ENCODE data around the gene ZW10.

ZW10 gene

DNA sequence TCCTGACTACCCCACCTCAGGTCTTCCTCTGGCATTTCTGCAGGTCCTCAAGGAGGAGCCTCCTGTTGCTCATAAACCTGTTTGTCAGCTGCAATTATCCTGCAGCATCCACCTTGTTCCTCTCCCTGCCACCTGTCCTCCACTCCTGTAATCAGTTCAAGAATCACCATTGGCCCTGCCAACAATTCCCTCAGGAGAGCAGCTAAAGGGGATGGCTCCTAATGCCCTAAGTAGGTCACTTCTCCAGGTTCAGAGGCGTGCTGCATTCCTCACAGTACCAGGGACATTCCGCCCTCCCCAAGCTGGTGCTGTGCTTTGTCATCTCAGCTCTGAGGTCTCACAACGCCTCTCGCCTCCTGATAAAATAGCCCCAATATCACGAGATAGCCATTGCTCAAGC, 8.2 kb upstream of the ZW10 start:
- H3K36me3 ChIP-seq (ENCODE audit: insufficient read depth, low read length): no peaks in the 10 kb centered on the region
- H3K27ac ChIP-seq (ENCODE audit: low read depth, low read length, poor library complexity, severe bottlenecking): no peak overlapping the region
- TF ChIP-seq EZH2 (IDR thresholded peaks at IDR 0.05; ENCODE audit: borderline replicate concordance, low read length): no peak
- TF ChIP-seq, protein P1, sequence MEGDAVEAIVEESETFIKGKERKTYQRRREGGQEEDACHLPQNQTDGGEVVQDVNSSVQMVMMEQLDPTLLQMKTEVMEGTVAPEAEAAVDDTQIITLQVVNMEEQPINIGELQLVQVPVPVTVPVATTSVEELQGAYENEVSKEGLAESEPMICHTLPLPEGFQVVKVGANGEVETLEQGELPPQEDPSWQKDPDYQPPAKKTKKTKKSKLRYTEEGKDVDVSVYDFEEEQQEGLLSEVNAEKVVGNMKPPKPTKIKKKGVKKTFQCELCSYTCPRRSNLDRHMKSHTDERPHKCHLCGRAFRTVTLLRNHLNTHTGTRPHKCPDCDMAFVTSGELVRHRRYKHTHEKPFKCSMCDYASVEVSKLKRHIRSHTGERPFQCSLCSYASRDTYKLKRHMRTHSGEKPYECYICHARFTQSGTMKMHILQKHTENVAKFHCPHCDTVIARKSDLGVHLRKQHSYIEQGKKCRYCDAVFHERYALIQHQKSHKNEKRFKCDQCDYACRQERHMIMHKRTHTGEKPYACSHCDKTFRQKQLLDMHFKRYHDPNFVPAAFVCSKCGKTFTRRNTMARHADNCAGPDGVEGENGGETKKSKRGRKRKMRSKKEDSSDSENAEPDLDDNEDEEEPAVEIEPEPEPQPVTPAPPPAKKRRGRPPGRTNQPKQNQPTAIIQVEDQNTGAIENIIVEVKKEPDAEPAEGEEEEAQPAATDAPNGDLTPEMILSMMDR (IDR thresholded peaks at IDR 0.05; ENCODE audit: low read length): no peak

GRCh38 chr11:113779496-113779895, 6.0 kb upstream of the ZW10 start, which contains the start of gene CLDN25:
Gene CLDN25 (plus strand): TSS chr11:113779796. CDS start chr11:113779796, 0 bp downstream.
- Histone ChIP-seq H2AFZ (ENCODE audit: low read length) (no peak within 1 kb of the TSS), H4K20me1 (ENCODE audit: insufficient read depth, low read length) (no peaks in the 10 kb centered on the region), H3K27me3 (ENCODE audit: insufficient read depth, low read length) (no peaks in the 10 kb centered on the region), H3K4me2 (ENCODE audit: low read length) (no peak within 1 kb of the TSS), H3K27ac (ENCODE audit: low read depth, low read length, poor library complexity, severe bottlenecking) (no peak within 1 kb of the TSS), H3K36me3 (ENCODE audit: insufficient read depth, low read length) (no peaks in the 10 kb centered on the region), H3K9me3 (ENCODE audit: low read length) (no peaks in the 10 kb centered on the region), H3K4me1 (ENCODE audit: insufficient read depth, low read length, severe bottlenecking) (peaks cover 7% of the 10 kb centered on the region), H3K4me3 (ENCODE audit: low read depth, low read length, poor library complexity, severe bottlenecking) (no peak within 1 kb of the TSS), H3K79me2 (ENCODE audit: insufficient read depth, low read length) (no peaks in the 10 kb centered on the region), H3K9me2 (ENCODE audit: low read depth, low read length) (no peaks in the 10 kb centered on the region), H3K9ac (ENCODE audit: low read length) (no peak within 1 kb of the TSS), H3F3A (ENCODE audit: insufficient read depth, low read length) (no peaks in the 10 kb centered on the region)
- no peak for TF ChIP-seq EZH2 (IDR thresholded peaks at IDR 0.05; ENCODE audit: borderline replicate concordance, low read length)
- TF ChIP-seq, protein P1 (IDR thresholded peaks at IDR 0.05; ENCODE audit: low read length): no peak

More for the DNA sequence above, 8.2 kb upstream of the ZW10 start:
- Histone ChIP-seq H3K9ac (ENCODE audit: low read length) (no peak overlapping the region), H3K27me3 (ENCODE audit: insufficient read depth, low read length) (no peaks in the 10 kb centered on the region), H4K20me1 (ENCODE audit: insufficient read depth, low read length) (no peaks in the 10 kb centered on the region), H3F3A (ENCODE audit: insufficient read depth, low read length) (no peaks in the 10 kb centered on the region), H3K4me1 (ENCODE audit: insufficient read depth, low read length, severe bottlenecking) (peaks cover 7% of the 10 kb centered on the region), H3K4me3 (ENCODE audit: low read depth, low read length, poor library complexity, severe bottlenecking) (no peak overlapping the region), H3K9me2 (ENCODE audit: low read depth, low read length) (no peaks in the 10 kb centered on the region), H2AFZ (ENCODE audit: low read length) (no peak overlapping the region), H3K79me2 (ENCODE audit: insufficient read depth, low read length) (no peaks in the 10 kb centered on the region), H3K4me2 (ENCODE audit: low read length) (no peak overlapping the region), H3K9me3 (ENCODE audit: low read length) (no peaks in the 10 kb centered on the region)

- peaks cover 12% of the 10 kb centered on the region for H3K4me1 ChIP-seq (ENCODE audit: insufficient read depth, low read length, severe bottlenecking)
- H2AFZ ChIP-seq (ENCODE audit: low read length): no peak overlapping the region
- no peaks in the 10 kb centered on the region for H3K9me2 ChIP-seq (ENCODE audit: low read depth, low read length)
- H3K4me3 ChIP-seq (ENCODE audit: low read depth, low read length, poor library complexity, severe bottlenecking): no peak overlapping the region
- no peaks in the 10 kb centered on the region for H3K9me3 ChIP-seq (ENCODE audit: low read length)
- no peaks in the 10 kb centered on the region for H3F3A ChIP-seq (ENCODE audit: insufficient read depth, low read length)
- H3K27me3 ChIP-seq (ENCODE audit: insufficient read depth, low read length): no peaks in the 10 kb centered on the region
- no peak overlapping the region for H3K27ac ChIP-seq (ENCODE audit: low read depth, low read length, poor library complexity, severe bottlenecking)
- no peaks in the 10 kb centered on the region for H4K20me1 ChIP-seq (ENCODE audit: insufficient read depth, low read length)
- TF ChIP-seq, protein P1 (IDR thresholded peaks at IDR 0.05; ENCODE audit: low read length): no peak
- no peak for TF ChIP-seq EZH2 (IDR thresholded peaks at IDR 0.05; ENCODE audit: borderline replicate concordance, low read length)
- H3K79me2 ChIP-seq (ENCODE audit: insufficient read depth, low read length): no peaks in the 10 kb centered on the region
- no peak overlapping the region; the same call in 1 of the 2 replicates for H3K4me2 ChIP-seq (ENCODE audit: low read length)
- no peaks in the 10 kb centered on the region for H3K36me3 ChIP-seq (ENCODE audit: insufficient read depth, low read length)
- H3K9ac ChIP-seq (ENCODE audit: low read length): no peak overlapping the region
Measured at GRCh38 chr11:113778111-113778910, 4.8 kb upstream of the ZW10 start.

Data from OCI-LY1 (cell line).